Thyroid gland (tissue), 4 donors: ENCODE data around the gene TGM2. TPM values are rescaled to one million over a fixed set of nuclear protein-coding genes. Genes with fewer than 3 reads are reported as not detected.
A peak's percentile ranks its signal among the peaks of the same experiment; 100 is the strongest.

Source experiments
- DNase-seq, 2 donors: peaks; one replicate each; pipeline ENCODE4 v3.0.0-alpha.2; 2019
- H3K27ac ChIP-seq, 3 donors: fragments of 200-600 bp; sonication (generic); 1 replicate in 2 of 3; 2 replicates in 1 of 3; pipeline ENCODE4 v1.5.1; 2016 to 2019; ENCODE audit warnings: mild to moderate bottlenecking in 1 of 3, moderate library complexity in 1 of 3
- H3K27me3 ChIP-seq: fragments of 200-600 bp; sonication (generic); one replicate; pipeline ENCODE4 v1.5.1; 2019
- H3K36me3 ChIP-seq, 2 donors: fragments of 200-600 bp; sonication (generic); one replicate each; pipeline ENCODE4 v1.5.1; 2016 to 2019
- H3K4me1 ChIP-seq, 2 donors: fragments of 200-600 bp; sonication (generic); one replicate each; pipeline ENCODE4 v1.5.1; 2017 to 2019
- H3K4me3 ChIP-seq, 3 donors: fragments of 200-600 bp; sonication (generic); replicated peaks in 1 of 3; 1 replicate in 2 of 3; 2 replicates in 1 of 3; pipeline ENCODE4 v1.5.1; 2016; ENCODE audit warnings: mild to moderate bottlenecking in 1 of 3
- H3K9me3 ChIP-seq: fragments of 200-600 bp; sonication (generic); one replicate; pipeline ENCODE4 v1.5.1; 2017
- POLR2A ChIP-seq, 2 donors: fragments of 450-650 bp; IDR thresholded peaks; one replicate each; pipeline ENCODE4 v1.6.1; 2017; ENCODE audit warnings: antibody characterized with exemption in 2 of 2, mild to moderate bottlenecking in 2 of 2, moderate library complexity in 1 of 2
- WGBS, 2 donors: methylation state at CpG; one replicate each; pipeline ENCODE4 v1.1.5; 2017; 5-methylcytosine and 5-hydroxymethylcytosine counted together
- intact Hi-C: fragments of 100-400 bp; cut with DNase I; formaldehyde crosslinking; loops from one replicate; pipeline ENCODE4 v1.15.1; 2023
- total RNA-seq, 4 donors: library from RNA; depleted of rRNA; stranded (reverse); fragments of >200 nt; gene quantifications; one replicate each; pipeline ENCODE4 v1.2.3, GENCODE V29; 2016
- TF ChIP-seq, protein P1 (sequence below), 6 experiments: fragments of 200-600 bp in 3 of 6; fragments of 450-650 bp in 3 of 6; sonication (generic) in 3 of 6; IDR thresholded peaks; one replicate each; pipeline ENCODE4 v1.5.1; 2016 to 2019; ENCODE audit warnings: antibody characterized with exemption in 6 of 6, mild to moderate bottlenecking in 2 of 6, inconsistent platforms in 1 of 6, moderate library complexity in 1 of 6

Gene TGM2
- total RNA-seq, 4 donors from 2014 or later, result 16.9 to 133 (median 18.4) TPM

DNA sequence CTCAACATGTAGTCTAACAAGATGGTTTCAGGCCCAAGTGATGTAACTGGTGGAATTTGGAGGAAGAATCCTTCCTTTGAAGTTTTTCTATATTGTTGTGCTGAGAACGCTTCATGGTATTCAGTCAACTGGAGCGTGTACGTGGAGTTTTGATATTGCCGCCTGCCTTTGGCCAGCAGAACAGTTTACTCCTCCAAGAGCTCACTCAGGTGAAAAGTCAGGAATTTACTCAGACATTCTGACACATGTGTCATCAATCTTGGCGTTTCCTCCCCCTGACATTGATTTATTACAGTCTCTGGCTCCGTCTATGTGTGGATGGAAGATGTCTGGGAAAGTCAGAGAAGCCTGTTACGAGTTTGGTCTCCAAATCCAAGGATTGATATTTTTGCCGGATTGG is 19.0 kb upstream of the TGM2 start:
- Histone ChIP-seq H3K27me3 (no peaks in the 10 kb centered on the region), H3K4me3 (no peak overlapping the region), H3K4me1 (peaks cover 0 to 7% of the 10 kb centered on the region in 2 donors), H3K27ac (no peak overlapping the region), H3K36me3 (no peaks in the 10 kb centered on the region), H3K9me3 (no peaks in the 10 kb centered on the region)
- no peak for TF ChIP-seq POLR2A (IDR thresholded peaks at IDR 0.05)
- TF ChIP-seq, protein P1, sequence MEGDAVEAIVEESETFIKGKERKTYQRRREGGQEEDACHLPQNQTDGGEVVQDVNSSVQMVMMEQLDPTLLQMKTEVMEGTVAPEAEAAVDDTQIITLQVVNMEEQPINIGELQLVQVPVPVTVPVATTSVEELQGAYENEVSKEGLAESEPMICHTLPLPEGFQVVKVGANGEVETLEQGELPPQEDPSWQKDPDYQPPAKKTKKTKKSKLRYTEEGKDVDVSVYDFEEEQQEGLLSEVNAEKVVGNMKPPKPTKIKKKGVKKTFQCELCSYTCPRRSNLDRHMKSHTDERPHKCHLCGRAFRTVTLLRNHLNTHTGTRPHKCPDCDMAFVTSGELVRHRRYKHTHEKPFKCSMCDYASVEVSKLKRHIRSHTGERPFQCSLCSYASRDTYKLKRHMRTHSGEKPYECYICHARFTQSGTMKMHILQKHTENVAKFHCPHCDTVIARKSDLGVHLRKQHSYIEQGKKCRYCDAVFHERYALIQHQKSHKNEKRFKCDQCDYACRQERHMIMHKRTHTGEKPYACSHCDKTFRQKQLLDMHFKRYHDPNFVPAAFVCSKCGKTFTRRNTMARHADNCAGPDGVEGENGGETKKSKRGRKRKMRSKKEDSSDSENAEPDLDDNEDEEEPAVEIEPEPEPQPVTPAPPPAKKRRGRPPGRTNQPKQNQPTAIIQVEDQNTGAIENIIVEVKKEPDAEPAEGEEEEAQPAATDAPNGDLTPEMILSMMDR (IDR thresholded peaks at IDR 0.05), result no peak
- DNase-seq, result no peak
- 41 to 49% methylated on average over 8 of the region's 8 CpGs for WGBS, 2 donors
- intact Hi-C loops, result no loop called here

DNA sequence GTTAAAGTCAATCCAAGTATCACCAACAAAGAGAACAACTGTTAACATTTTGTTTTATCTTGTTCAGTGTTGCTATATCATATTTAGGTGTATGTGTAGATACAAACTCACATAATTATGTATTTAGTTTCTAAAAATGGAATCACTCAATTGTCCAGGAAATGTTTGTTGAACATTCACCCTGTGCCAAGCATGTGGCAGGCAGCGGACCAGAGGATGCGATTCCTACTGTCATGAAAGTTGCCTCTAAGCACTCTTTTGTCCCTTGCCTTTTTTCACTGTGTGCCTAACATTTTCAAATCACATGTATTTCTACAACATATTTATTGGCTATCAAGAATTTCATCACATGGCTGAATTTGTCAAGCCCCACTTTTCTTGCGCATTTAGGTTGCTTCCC is 16.9 kb upstream of the TGM2 start:
- no peak for DNase-seq
- WGBS, 2 donors, result 88 to 91% methylated on average over 3 of the region's 3 CpGs
- TF ChIP-seq, protein P1 (IDR thresholded peaks at IDR 0.05), result no peak
- no peak for TF ChIP-seq POLR2A (IDR thresholded peaks at IDR 0.05)

DNA sequence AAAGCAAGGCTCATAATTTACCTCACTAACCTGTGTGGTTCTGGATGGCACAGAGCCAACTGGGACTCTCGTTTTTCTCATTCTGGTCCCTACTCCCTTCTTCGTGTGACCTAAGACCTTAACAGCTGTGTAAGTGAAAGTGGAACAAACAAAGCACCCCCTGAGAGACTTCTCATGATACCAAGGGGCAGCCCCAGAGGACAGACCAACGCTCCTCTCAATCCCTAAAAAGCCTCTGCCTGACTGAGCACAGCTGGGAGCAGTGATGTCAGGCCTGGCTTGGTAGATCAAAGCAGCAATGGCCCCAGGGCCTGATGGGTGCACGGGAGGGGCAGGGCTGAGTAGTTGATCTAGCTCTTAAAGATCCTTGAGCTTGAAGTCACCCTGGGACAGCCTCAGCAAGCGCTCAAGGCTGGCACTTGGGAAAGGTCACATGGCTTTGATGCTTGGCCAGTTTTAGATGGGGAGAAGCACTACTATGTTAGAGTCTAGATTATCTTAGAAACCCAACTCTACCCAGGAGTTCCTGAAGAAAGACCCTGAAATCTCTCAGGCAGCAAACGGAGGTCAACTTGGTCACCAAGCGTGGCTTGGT is 16.2 kb upstream of the TGM2 start:
- Histone ChIP-seq H3K36me3 (no peaks in the 10 kb centered on the region), H3K27me3 (no peaks in the 10 kb centered on the region), H3K4me3 (no peak overlapping the region), H3K4me1 (peaks cover 0 to 7% of the 10 kb centered on the region in 2 donors), H3K9me3 (no peaks in the 10 kb centered on the region), H3K27ac (peak overlapping the region in 1 of 3 donors; percentile 10)
- 71 to 75% methylated on average over 6 to 7 of the region's 7 CpGs for WGBS, 2 donors
- peak in 1 of 2 donors; percentile 24 for DNase-seq
- intact Hi-C loops, result no loop called here
- TF ChIP-seq, protein P1 (IDR thresholded peaks at IDR 0.05), result no peak
- TF ChIP-seq POLR2A (IDR thresholded peaks at IDR 0.05), result no peak

More for the DNA sequence above, 16.9 kb upstream of the TGM2 start:
- no peaks in the 10 kb centered on the region for H3K27me3 ChIP-seq
- peaks cover 0 to 7% of the 10 kb centered on the region in 2 donors for H3K4me1 ChIP-seq
- H3K4me3 ChIP-seq, result no peak overlapping the region
- no peaks in the 10 kb centered on the region for H3K9me3 ChIP-seq
- H3K27ac ChIP-seq, result peak overlapping the region in 1 of 3 donors; percentile 10
- intact Hi-C loops, result no loop called here
- H3K36me3 ChIP-seq, result no peaks in the 10 kb centered on the region

DNA sequence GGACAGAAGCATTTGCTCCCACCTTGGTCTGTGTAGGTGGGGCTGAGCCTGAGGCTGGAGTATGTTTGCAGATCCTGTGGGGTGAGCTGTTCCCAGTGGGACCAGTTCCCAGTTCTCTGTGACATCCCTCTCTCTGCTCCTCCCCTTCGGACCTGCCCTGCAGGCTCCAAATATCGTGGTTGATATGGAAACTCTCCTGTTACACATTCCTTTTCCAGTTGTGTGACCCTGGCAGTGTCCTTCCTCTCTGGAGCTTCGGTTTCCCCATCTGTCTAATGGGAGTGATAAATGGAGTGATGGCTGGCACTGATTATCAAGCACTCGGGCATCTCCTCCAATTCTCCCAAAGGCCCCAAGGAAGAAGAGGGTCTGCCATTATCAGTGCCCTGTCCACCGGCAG is 15.7 kb upstream of the TGM2 start:
- 75 to 88% methylated on average over 5 of the region's 5 CpGs for WGBS, 2 donors

DNA sequence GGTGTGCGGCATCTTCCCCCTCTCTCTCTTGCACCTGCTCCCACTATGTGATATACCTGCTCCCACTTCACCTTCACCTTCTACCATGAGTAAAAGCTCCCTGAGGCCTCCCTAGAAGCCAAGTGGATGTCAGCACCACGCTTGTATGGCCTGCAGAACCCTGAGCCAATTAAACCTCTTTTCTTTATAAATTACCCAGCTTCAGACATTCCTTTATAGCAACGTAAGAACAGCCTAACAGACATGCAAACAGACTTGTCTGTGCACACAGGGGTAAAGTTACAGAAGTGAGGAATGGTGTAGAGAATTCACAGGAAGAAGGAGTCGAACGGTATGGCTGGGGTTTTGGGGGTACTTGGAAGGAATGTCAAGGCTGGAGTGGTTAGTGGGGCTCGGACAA is 14.8 kb upstream of the TGM2 start:
- no peak for DNase-seq
- H3K4me3 ChIP-seq, result no peak overlapping the region
- H3K27ac ChIP-seq, result no peak overlapping the region
- H3K36me3 ChIP-seq, result no peaks in the 10 kb centered on the region
- intact Hi-C loops, result no loop called here
- no peaks in the 10 kb centered on the region for H3K9me3 ChIP-seq
- H3K4me1 ChIP-seq, result peaks cover 0 to 7% of the 10 kb centered on the region in 2 donors
- no peaks in the 10 kb centered on the region for H3K27me3 ChIP-seq
- TF ChIP-seq POLR2A (IDR thresholded peaks at IDR 0.05), result no peak
- TF ChIP-seq, protein P1 (IDR thresholded peaks at IDR 0.05), result no peak
- WGBS, 2 donors, result 73 to 82% methylated on average over 6 of the region's 6 CpGs

More for the DNA sequence above, 15.7 kb upstream of the TGM2 start:
- no peaks in the 10 kb centered on the region for H3K9me3 ChIP-seq
- H3K27me3 ChIP-seq, result no peaks in the 10 kb centered on the region
- H3K36me3 ChIP-seq, result no peaks in the 10 kb centered on the region
- peaks cover 0 to 7% of the 10 kb centered on the region in 2 donors for H3K4me1 ChIP-seq
- DNase-seq, result no peak
- TF ChIP-seq POLR2A (IDR thresholded peaks at IDR 0.05), result no peak
- TF ChIP-seq, protein P1 (IDR thresholded peaks at IDR 0.05), result no peak
- no peak overlapping the region for H3K4me3 ChIP-seq
- intact Hi-C loops, result no loop called here
- no peak overlapping the region for H3K27ac ChIP-seq
